Smooth muscle cell (in vitro differentiated cells): Measurements from ENCODE around the gene OPA3. TPM values are rescaled to one million over a fixed set of nuclear protein-coding genes. Genes with fewer than 3 reads are reported as not detected.

Source experiments
- DNase-seq: peaks from one replicate; lab custom pipeline; 2025; ENCODE audit not compliant: unreplicated experiment; lab: John Stamatoyannopoulos, UW
- H2AFZ ChIP-seq: fragments of 200-600 bp; sonication (generic); 2 replicates; pipeline ENCODE4 v1.6.0; 2016; ENCODE audit warnings: antibody characterized with exemption, low read depth, mild to moderate bottlenecking
- H3F3A ChIP-seq: fragments of 200-600 bp; sonication (generic); 2 replicates; pipeline ENCODE4 v1.6.0; 2017; ENCODE audit warnings: antibody characterized with exemption, low read depth
- H3K27ac ChIP-seq: fragments of 200-600 bp; sonication (generic); 2 replicates; pipeline ENCODE4 v1.5.1; 2016; ENCODE audit warnings: low read depth, mild to moderate bottlenecking
- H3K27me3 ChIP-seq: fragments of 200-600 bp; sonication (generic); 2 replicates; pipeline ENCODE4 v1.6.1; 2016; ENCODE audit warnings: low read depth, mild to moderate bottlenecking
- H3K36me3 ChIP-seq: fragments of 200-600 bp; sonication (generic); 2 replicates; pipeline ENCODE4 v1.5.1; 2016; ENCODE audit warnings: low read depth
- H3K4me1 ChIP-seq: fragments of 200-600 bp; sonication (generic); 2 replicates; pipeline ENCODE4 v1.5.1; 2016; ENCODE audit warnings: low read depth
- H3K4me2 ChIP-seq: fragments of 200-600 bp; sonication (generic); 2 replicates; pipeline ENCODE4 v1.6.0; 2016; ENCODE audit warnings: mild to moderate bottlenecking
- H3K4me3 ChIP-seq: fragments of 200-600 bp; sonication (generic); 2 replicates; pipeline ENCODE4 v1.5.1; 2016; ENCODE audit warnings: mild to moderate bottlenecking
- H3K79me2 ChIP-seq: fragments of 200-600 bp; sonication (generic); 2 replicates; pipeline ENCODE4 v1.6.0; 2016; ENCODE audit warnings: low read depth, mild to moderate bottlenecking
- H3K9ac ChIP-seq: fragments of 200-600 bp; sonication (generic); 2 replicates; pipeline ENCODE4 v1.6.0; 2016; ENCODE audit warnings: low read depth
- H3K9me3 ChIP-seq: fragments of 200-600 bp; sonication (generic); replicated peaks from 2 replicates; pipeline ENCODE4 v1.5.1; 2016; ENCODE audit warnings: low read depth
- H4K20me1 ChIP-seq: fragments of 200-600 bp; sonication (generic); 2 replicates; pipeline ENCODE4 v1.6.0; 2016; ENCODE audit warnings: low read depth
- CTCF ChIP-seq: fragments of 200-600 bp; sonication (generic); IDR thresholded peaks from 2 replicates; pipeline ENCODE4 v1.5.1; 2017; ENCODE audit warnings: borderline replicate concordance, mild to moderate bottlenecking, antibody characterized with exemption; ENCODE audit not compliant: insufficient read depth, poor library complexity, severe bottlenecking
- WGBS: methylation state at CpG from one replicate; pipeline ENCODE4 v1.1.7; 2016; ENCODE audit warnings: low lambda C conversion rate; 5-methylcytosine and 5-hydroxymethylcytosine counted together
- polyA plus RNA-seq: library from polyadenylated mRNA; unstranded; fragments of >200 nt; fragmentation: Nextera tagmentation; extraction: Ambion mirVana; gene quantifications from 2 replicates; pipeline ENCODE4 v1.2.1, GENCODE V29; 2016
- total RNA-seq: library from RNA; depleted of rRNA; stranded (reverse); fragments of >200 nt; gene quantifications from 2 replicates; pipeline ENCODE4 v1.2.3, GENCODE V29; 2014

The OPA3 gene
- total and polyA plus RNA-seq, 2 experiments from 2014 or later: 8.8 to 10.3 TPM

GRCh38 chr19:45524575-45525129, 60.0 kb downstream of the OPA3 start:
- peaks cover 12% of the 10 kb centered on the region for H3K36me3 ChIP-seq
- no peaks in the 10 kb centered on the region for H3K27me3 ChIP-seq
- H3K9me3 ChIP-seq: no peaks in the 10 kb centered on the region
- H3F3A ChIP-seq: peaks cover 31% of the 10 kb centered on the region
- H3K4me2 ChIP-seq: no peak overlapping the region
- peaks cover 6% of the 10 kb centered on the region for H3K79me2 ChIP-seq
- H3K4me1 ChIP-seq: peaks cover 7% of the 10 kb centered on the region
- H3K4me3 ChIP-seq: no peak overlapping the region
- H4K20me1 ChIP-seq: peaks cover 90% of the 10 kb centered on the region
- H3K27ac ChIP-seq: no peak overlapping the region
- TF ChIP-seq CTCF: no peak
- no peak for DNase-seq
- H2AFZ ChIP-seq: no peak overlapping the region
- H3K9ac ChIP-seq: no peak overlapping the region
- 97% methylated on average over 15 of the region's 15 CpGs for WGBS

- Histone ChIP-seq H2AFZ (no peak overlapping the region), H3K9me3 (no peaks in the 10 kb centered on the region), H3K4me2 (no peak overlapping the region), H3K79me2 (peaks cover 9% of the 10 kb centered on the region), H3K27ac (peak overlapping the region; percentile 29), H3K4me3 (no peak overlapping the region), H3K9ac (no peak overlapping the region), H3K36me3 (peaks cover 12% of the 10 kb centered on the region), H3F3A (peaks cover 31% of the 10 kb centered on the region), H3K27me3 (no peaks in the 10 kb centered on the region), H3K4me1 (peaks cover 7% of the 10 kb centered on the region), H4K20me1 (peaks cover 93% of the 10 kb centered on the region)
- 76% methylated on average over 9 of the region's 9 CpGs for WGBS
- peak; percentile 76 for TF ChIP-seq CTCF
- DNase-seq: peak; percentile 10
These were observed 60.9 kb downstream of the OPA3 start for GRCh38 chr19:45523642-45524256.

- no peaks in the 10 kb centered on the region for H3K9me3 ChIP-seq
- no peak for DNase-seq
- peaks cover 31% of the 10 kb centered on the region for H3F3A ChIP-seq
- no peaks in the 10 kb centered on the region for H3K27me3 ChIP-seq
- no peak overlapping the region for H3K27ac ChIP-seq
- H4K20me1 ChIP-seq: peaks cover 94% of the 10 kb centered on the region
- no peak for TF ChIP-seq CTCF
- H2AFZ ChIP-seq: no peak overlapping the region
- no peak overlapping the region for H3K4me2 ChIP-seq
- H3K9ac ChIP-seq: no peak overlapping the region
- no peaks in the 10 kb centered on the region for H3K4me1 ChIP-seq
- no peak overlapping the region for H3K4me3 ChIP-seq
- WGBS: 96% methylated on average over 24 of the region's 24 CpGs
- peaks cover 12% of the 10 kb centered on the region for H3K36me3 ChIP-seq
- H3K79me2 ChIP-seq: peaks cover 17% of the 10 kb centered on the region
These were observed 62.3 kb downstream of the OPA3 start for GRCh38 chr19:45522010-45522941.
